ENCODE data around the gene CPM.

Gene CPM

DNA sequence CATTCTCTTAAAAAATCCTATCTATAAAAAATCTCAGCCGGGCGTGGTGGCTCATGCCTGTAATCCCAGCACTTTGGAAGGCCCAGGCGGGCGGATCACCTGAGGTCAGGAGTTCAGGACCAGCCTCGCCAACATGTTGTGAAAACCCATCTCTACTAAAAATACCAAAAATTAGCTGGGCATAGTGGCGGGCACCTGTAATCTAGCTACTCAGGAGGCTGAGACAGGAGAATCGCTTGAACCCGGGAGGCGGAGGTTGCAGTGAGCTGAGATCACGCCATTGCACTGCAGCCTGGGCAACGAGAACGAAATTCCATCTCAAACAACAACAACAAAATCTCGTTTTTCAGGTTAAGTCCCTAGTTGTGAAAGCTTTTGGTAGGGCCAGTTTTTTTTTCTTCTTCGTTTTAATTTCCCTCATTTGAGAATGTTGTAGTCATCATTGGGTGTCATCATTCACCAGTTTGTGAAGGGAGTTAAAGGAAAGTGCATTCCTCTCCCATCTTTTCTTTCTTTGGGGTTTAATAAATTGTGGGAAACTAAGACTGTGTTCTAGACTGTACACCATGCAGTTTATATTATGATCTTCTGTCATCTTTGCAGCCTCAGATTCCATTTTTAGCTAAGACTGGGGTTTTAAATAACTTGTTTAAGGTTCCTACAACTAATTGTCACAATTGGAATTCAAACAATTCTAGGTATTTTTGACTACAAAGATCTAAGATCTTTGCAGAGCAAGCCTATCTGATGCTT, 101.0 kb downstream of the CPM start:
- no peaks in the 10 kb centered on the region for H3K27me3 ChIP-seq (ENCODE audit: insufficient read depth, poor library complexity, severe bottlenecking)
- no peak for DNase-seq (ENCODE audit: low read depth in 1 of 2, low spot score in 1 of 2)
- no peak overlapping the region for H3K27ac ChIP-seq (replicated peaks)
- TF ChIP-seq POLR2AphosphoS5 (IDR thresholded peaks at IDR 0.05; ENCODE audit: low read depth) (no peak), GABPA (IDR thresholded peaks at IDR 0.05; ENCODE audit: low read depth) (no peak)
- TF ChIP-seq, protein P1, sequence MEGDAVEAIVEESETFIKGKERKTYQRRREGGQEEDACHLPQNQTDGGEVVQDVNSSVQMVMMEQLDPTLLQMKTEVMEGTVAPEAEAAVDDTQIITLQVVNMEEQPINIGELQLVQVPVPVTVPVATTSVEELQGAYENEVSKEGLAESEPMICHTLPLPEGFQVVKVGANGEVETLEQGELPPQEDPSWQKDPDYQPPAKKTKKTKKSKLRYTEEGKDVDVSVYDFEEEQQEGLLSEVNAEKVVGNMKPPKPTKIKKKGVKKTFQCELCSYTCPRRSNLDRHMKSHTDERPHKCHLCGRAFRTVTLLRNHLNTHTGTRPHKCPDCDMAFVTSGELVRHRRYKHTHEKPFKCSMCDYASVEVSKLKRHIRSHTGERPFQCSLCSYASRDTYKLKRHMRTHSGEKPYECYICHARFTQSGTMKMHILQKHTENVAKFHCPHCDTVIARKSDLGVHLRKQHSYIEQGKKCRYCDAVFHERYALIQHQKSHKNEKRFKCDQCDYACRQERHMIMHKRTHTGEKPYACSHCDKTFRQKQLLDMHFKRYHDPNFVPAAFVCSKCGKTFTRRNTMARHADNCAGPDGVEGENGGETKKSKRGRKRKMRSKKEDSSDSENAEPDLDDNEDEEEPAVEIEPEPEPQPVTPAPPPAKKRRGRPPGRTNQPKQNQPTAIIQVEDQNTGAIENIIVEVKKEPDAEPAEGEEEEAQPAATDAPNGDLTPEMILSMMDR (IDR thresholded peaks at IDR 0.05; ENCODE audit: insufficient read depth, low read length), result no peak
- no peak overlapping the region for H3K4me3 ChIP-seq (replicated peaks; ENCODE audit: insufficient read depth, low read length)

GRCh38 chr12:68831272-68831671, 101.7 kb downstream of the CPM start:
- H3K4me3 ChIP-seq (replicated peaks; ENCODE audit: insufficient read depth, low read length), result no peak overlapping the region
- TF ChIP-seq POLR2AphosphoS5 (IDR thresholded peaks at IDR 0.05; ENCODE audit: low read depth) (no peak), GABPA (IDR thresholded peaks at IDR 0.05; ENCODE audit: low read depth) (no peak), SPI1 (IDR thresholded peaks at IDR 0.05; ENCODE audit: borderline replicate concordance, low read depth) (no peak)
- TF ChIP-seq, protein P2, sequence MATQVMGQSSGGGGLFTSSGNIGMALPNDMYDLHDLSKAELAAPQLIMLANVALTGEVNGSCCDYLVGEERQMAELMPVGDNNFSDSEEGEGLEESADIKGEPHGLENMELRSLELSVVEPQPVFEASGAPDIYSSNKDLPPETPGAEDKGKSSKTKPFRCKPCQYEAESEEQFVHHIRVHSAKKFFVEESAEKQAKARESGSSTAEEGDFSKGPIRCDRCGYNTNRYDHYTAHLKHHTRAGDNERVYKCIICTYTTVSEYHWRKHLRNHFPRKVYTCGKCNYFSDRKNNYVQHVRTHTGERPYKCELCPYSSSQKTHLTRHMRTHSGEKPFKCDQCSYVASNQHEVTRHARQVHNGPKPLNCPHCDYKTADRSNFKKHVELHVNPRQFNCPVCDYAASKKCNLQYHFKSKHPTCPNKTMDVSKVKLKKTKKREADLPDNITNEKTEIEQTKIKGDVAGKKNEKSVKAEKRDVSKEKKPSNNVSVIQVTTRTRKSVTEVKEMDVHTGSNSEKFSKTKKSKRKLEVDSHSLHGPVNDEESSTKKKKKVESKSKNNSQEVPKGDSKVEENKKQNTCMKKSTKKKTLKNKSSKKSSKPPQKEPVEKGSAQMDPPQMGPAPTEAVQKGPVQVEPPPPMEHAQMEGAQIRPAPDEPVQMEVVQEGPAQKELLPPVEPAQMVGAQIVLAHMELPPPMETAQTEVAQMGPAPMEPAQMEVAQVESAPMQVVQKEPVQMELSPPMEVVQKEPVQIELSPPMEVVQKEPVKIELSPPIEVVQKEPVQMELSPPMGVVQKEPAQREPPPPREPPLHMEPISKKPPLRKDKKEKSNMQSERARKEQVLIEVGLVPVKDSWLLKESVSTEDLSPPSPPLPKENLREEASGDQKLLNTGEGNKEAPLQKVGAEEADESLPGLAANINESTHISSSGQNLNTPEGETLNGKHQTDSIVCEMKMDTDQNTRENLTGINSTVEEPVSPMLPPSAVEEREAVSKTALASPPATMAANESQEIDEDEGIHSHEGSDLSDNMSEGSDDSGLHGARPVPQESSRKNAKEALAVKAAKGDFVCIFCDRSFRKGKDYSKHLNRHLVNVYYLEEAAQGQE (IDR thresholded peaks at IDR 0.05; ENCODE audit: insufficient replicate concordance, low read depth), result no peak
- TF ChIP-seq, protein P1 (IDR thresholded peaks at IDR 0.05; ENCODE audit: insufficient read depth, low read length), result no peak
- no peak for DNase-seq (ENCODE audit: low read depth in 1 of 2, low spot score in 1 of 2)
- no peak overlapping the region for H3K27ac ChIP-seq (replicated peaks)
- no peaks in the 10 kb centered on the region for H3K27me3 ChIP-seq (ENCODE audit: insufficient read depth, poor library complexity, severe bottlenecking)

GRCh38 chr12:68828672-68829068, 104.3 kb downstream of the CPM start:
- Histone ChIP-seq H3K27ac (replicated peaks) (no peak overlapping the region), H3K27me3 (ENCODE audit: insufficient read depth, poor library complexity, severe bottlenecking) (no peaks in the 10 kb centered on the region), H3K4me3 (replicated peaks; ENCODE audit: insufficient read depth, low read length) (no peak overlapping the region)
- TF ChIP-seq, protein P2 (IDR thresholded peaks at IDR 0.05; ENCODE audit: insufficient replicate concordance, low read depth), result no peak
- TF ChIP-seq SPI1 (IDR thresholded peaks at IDR 0.05; ENCODE audit: borderline replicate concordance, low read depth) (no peak), POLR2AphosphoS5 (IDR thresholded peaks at IDR 0.05; ENCODE audit: low read depth) (no peak)
- TF ChIP-seq, protein P1 (IDR thresholded peaks at IDR 0.05; ENCODE audit: insufficient read depth, low read length), result no peak
- DNase-seq (ENCODE audit: low read depth in 1 of 2, low spot score in 1 of 2), result no peak

Measured in HL-60 (cell line).